GM10248 (cell line): ENCODE data around the gene TBC1D13.
"Not testable (repeated sequence)": the region's sequence is repeated elsewhere in the genome, so short reads cannot be mapped to it uniquely, and the experiment has no call there.

ENCODE experiments used
- CTCF ChIA-PET: fragments of 300-600 bp; sonication (Branson Sonifier 250); formaldehyde crosslinking; extraction: SDS; loops from one replicate; lab custom pipeline; 2021; ENCODE audit warnings: antibody characterized with exemption; lab: Yijun Ruan, JAX
- POLR2A ChIA-PET: fragments of 350-650 bp; sonication (Branson Sonifier 250); formaldehyde crosslinking; extraction: SDS; loops from one replicate; lab custom pipeline; 2020; ENCODE audit warnings: antibody characterized with exemption; lab: Yijun Ruan, JAX
- DNase-seq: peaks from one replicate; pipeline ENCODE4 v3.0.0; 2012; ENCODE audit errors: extremely low spot score
- TF ChIP-seq, protein P1 (sequence below): IDR thresholded peaks from 2 replicates; pipeline ENCODE4 v1.5.1; 2012; ENCODE audit warnings: mild to moderate bottlenecking, low read depth; ENCODE audit errors: extremely low read depth, missing control alignments, control extremely low read depth

TBC1D13 gene

DNA sequence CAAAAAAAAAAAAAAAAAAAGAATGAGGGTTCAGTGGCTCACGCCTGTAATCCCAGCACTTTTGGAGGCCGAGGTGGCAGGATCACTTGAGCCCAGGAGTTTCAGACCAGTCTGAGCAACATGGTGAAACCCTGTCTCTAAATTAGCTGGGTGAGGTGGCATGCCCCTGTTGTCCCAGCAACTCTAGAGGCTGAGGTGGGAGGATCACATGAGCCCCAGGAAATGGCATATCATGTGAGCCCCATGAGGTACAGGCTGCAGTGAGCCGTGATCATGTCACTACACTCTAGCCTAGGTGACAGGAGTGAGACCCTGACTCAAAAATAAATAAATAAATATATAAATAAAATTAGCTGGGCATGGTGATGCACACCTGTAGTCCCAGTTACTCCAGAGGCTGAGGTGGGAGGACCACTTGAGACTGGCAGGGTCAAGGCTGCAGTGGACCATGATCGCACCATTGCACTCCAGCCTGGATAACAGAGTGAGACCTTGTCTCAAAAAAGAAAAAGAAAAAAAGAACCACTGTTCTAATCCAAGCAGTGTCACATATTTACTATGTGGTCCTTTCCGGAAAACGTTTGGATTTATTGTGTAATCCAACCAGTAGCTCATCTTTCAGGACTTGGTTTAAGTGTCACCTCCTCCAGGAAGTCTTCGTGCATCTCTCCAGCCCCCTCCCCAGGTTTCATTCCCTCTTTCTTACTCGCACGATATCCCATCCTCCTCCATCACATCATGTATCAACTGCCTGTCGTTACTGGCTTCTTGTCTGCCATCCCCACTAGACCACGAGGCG is 54.8 kb downstream of the TBC1D13 start:
- POLR2A ChIA-PET = no interaction called here

DNA sequence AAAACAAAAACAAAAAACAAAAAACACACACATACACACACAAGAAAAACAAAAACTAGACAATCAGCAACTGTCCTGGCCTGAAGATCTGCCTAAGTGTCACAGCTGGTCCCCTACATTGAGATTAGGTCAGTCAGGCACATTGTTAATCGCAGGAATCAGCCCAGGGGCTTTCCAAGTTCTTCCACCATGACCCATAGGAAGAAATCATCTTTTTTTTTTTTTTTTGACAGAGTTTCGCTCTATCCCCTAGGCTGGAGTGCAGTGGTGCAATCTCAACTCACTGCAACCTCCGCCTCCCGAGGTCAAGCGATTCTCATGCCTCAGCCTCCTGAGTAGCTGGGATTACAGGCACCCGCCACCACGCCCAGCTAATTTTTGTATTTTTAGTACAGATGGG is 56.1 kb downstream of the TBC1D13 start:
- CTCF ChIA-PET = interaction anchor here (0.8 to 1.7 kb wide), 2 partner anchors 19 to 25 kb away, joined by 3 to 5 read pairs; partner anchors contain the start of gene ENDOG
- POLR2A ChIA-PET, DNase-seq: not testable (repeated sequence)

More for the DNA sequence above, 54.8 kb downstream of the TBC1D13 start:
- TF ChIP-seq, protein P1, sequence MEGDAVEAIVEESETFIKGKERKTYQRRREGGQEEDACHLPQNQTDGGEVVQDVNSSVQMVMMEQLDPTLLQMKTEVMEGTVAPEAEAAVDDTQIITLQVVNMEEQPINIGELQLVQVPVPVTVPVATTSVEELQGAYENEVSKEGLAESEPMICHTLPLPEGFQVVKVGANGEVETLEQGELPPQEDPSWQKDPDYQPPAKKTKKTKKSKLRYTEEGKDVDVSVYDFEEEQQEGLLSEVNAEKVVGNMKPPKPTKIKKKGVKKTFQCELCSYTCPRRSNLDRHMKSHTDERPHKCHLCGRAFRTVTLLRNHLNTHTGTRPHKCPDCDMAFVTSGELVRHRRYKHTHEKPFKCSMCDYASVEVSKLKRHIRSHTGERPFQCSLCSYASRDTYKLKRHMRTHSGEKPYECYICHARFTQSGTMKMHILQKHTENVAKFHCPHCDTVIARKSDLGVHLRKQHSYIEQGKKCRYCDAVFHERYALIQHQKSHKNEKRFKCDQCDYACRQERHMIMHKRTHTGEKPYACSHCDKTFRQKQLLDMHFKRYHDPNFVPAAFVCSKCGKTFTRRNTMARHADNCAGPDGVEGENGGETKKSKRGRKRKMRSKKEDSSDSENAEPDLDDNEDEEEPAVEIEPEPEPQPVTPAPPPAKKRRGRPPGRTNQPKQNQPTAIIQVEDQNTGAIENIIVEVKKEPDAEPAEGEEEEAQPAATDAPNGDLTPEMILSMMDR = no peak
- no peak for DNase-seq
- CTCF ChIA-PET = interaction anchor here (1.4 to 1.7 kb wide), 2 partner anchors 12 to 24 kb away, joined by 3 to 5 read pairs; partner anchors contain the start of genes ENDOG and SPOUT1

DNA sequence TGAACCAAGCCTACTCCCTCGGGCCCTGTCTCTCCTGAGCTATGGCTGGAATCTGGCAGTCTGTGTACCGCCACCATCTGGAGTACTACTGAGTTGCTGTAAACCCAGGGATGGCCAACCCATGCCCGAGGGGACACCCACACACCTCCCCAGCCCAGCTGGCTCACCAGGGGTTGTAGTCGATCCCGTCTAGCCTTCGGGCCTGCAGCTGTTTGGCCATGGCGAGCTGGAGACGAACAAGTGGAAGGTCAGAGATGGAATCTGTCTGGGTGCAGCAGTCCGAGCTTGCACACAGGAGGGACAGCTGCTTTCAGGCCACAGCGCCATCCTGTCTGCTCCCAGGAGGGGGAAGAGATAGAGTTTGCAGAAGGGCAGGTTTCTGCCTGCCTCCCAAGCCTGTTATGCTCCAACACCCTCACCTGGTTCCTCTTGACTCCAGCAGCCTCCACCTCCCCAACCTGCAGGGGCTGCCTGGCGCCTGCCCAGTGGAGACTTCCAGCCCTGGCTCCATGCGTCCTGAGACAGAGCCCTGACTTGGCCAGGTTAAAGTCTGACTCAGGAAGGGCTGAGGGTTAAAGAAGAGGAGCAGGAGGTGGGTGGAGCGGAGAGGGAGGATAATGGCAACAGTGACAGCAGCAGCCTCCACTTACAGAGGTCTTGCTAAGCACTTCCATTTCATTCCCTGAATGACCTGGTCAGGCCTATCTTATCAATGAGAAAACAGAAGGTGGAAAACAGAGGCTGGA is 58.3 kb downstream of the TBC1D13 start:
- DNase-seq = no peak
- CTCF ChIA-PET = interaction anchor here (0.9 to 1.8 kb wide), 3 partner anchors 16 to 27 kb away, joined by 3 to 7 read pairs (median 4); partner anchors contain the start of genes ENDOG and SPOUT1
- POLR2A ChIA-PET = no interaction called here
- TF ChIP-seq, protein P1 = no peak

DNA sequence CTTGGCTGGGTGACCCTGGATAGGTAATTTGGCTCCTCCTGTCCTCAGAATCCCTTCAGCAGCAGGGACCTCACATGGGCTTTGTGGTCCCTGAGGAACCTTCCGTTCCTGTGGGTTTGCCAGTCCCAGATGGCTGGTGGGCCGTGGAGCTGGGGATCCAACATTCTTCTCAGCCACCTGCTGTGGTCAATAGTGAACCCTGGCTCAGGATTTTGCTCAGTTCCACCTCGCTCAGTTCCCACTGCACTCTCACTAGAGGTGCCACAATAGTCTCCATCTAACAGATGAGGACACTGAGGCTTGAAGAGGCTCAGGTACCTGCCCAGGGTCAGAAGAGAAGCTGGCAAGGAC is 59.6 kb downstream of the TBC1D13 start:
- POLR2A ChIA-PET = no interaction called here

DNA sequence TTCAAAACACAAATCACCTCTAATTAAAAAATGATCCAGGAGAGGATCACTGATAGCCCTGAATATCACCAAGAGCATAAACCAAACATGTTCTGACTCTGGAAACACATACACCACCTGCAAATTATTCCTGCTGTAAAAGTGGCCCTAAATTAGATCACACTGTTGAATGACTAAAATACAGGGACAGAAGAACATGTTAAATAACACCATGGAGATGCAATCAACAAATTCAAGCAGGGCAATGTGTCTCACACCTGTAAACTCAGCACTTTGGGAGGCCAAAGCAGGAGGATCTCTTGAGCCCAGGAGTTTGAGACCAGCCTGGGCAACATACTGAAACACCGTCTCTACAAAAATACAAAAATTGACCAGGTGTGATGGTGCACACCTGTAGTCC is 60.8 kb downstream of the TBC1D13 start:
- TF ChIP-seq, protein P1 = no peak
- no peak for DNase-seq
- POLR2A ChIA-PET = no interaction called here
- CTCF ChIA-PET = interaction anchor here (0.7 kb wide), 1 partner anchor 9 kb away, joined by 3 read pairs; no protein-coding TSS in a partner anchor

More for the DNA sequence above, 59.6 kb downstream of the TBC1D13 start:
- CTCF ChIA-PET = interaction anchor here (0.8 to 1.4 kb wide), 3 partner anchors 15 to 58 kb away, joined by 3 to 5 read pairs (median 3); no protein-coding TSS in a partner anchor
- no peak for DNase-seq
- TF ChIP-seq, protein P1 = no peak

DNA sequence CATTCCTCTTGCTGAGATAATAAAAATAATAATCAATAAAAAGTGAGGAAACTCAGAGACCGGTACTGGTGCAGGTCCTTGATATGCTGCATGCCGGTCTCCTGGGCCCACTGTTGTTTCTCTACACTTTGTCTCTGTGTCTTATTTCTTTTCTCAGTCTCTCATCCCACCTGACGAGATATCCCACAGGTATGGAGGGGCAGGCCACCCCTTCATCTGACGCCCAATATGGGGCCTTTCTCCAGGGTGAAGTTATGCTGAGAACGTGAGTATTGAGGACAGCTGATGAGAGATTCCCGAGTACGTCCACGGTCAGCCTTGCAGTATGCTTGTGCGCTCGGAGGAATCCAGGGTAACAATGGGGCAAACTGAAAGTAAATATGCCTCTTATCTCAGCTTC is 64.0 kb downstream of the TBC1D13 start:
- POLR2A ChIA-PET, CTCF ChIA-PET: not testable (repeated sequence)

DNA sequence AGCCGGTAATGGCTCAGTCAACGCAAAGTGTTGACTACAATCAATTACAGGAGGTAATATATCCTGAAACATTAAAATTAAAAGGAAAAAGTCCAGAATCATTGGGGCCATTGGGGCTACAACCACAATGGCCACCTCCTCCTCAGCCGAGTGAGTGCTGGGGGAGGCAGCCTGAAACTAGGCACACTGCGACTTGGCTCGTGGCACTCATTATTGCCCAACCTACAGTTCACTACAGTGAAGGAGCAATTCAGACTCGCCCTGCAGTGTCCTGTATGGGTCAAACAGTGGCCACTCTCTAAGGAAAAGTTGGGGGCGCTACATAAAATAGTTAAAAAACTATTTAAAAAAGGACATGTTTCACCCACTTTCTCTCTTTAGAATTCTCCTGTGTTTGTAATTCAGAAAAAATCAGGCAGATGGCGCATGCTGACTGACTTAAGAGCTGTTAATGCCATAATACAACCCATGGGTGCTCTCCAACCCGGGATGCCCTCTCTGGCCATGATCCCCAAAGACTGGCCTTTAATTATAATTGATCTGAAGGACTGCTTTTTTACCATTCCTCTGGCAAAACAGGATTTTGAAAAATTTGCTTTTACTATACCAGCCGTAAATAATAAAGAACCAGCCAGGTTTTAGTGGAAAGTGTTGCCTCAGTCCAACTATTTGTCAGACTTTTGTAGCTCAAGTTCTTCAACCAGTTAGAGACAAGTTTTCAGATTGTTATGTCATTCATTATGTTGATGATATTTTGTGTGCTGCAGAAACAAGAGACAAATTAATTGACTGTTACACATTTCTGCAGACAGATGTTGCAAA is 64.9 kb downstream of the TBC1D13 start:
- CTCF ChIA-PET, POLR2A ChIA-PET, DNase-seq: not testable (repeated sequence)

More for the DNA sequence above, 64.0 kb downstream of the TBC1D13 start:
- not testable (repeated sequence) for DNase-seq

DNA sequence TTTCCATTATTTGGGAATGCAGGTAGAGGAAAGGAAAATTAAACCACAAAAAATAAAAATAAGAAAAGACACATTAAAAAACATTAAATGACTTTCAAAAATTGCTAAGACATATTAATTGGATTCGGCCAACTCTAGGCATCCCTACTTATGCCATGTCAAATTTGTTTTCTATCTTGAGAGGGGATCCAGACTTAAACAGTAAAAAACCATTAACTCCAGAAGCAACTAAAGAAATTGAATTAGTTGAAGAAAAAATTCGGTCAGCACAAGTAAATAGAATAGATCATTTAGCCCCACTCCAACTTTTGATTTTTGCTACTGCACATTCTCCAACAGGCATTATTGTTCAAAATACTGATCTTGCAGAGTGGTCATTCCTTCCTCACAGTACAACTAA is 65.6 kb downstream of the TBC1D13 start:
- CTCF ChIA-PET, DNase-seq, POLR2A ChIA-PET: not testable (repeated sequence)

DNA sequence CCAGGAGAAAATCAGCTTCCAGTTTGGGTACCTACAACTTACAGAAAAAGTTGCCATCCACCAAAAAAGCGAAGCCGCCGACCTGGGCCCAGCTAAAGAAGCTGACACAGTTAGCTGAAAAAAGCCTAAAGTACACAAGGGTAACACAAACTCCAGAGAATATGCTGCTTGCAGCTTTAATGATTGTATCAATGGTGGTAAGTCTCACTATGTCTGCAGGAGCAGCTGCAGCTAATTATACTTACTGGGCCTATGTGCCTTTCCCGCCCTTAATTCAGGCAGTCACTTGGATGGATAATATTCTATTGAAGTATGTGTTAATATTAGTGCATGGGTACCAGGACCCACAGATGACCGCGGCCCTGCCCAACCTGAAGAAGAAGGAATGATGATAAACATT is 67.4 kb downstream of the TBC1D13 start:
- CTCF ChIA-PET, POLR2A ChIA-PET, DNase-seq: not testable (repeated sequence)

DNA sequence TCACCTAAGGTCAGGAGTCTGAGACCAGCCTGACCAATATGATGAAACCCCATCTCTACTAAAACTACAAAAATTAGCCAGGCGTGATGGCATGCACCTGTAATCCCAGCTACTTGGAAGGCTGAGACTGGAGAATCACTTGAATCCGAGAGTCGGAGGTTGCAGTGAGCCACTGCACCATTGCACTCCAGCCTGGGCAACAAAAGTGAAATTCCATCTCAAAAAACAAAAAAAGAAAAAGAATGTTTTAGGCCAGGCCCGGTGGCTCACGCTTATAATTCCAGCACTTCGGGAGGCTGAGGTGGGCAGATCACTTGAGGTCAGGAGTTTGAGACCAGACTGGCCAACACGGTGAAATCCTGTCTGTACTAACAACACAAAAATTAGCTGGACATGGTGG is 71.4 kb downstream of the TBC1D13 start:
- DNase-seq, POLR2A ChIA-PET: not testable (repeated sequence)
- CTCF ChIA-PET = interaction anchor here (1.2 to 1.5 kb wide), 2 partner anchors 13 to 40 kb away, joined by 3 to 5 read pairs; partner anchors contain the start of gene ENDOG
